HG02759 (cell line): Measurements from ENCODE around the gene SERPINI1.

Source experiments
- ATAC-seq: cut with Tn5 transposase; IDR thresholded peaks from one replicate; pipeline ENCODE4 v1.9.1; 2021; ENCODE audit warnings: mild to moderate bottlenecking, moderate library complexity; ENCODE audit not compliant: unreplicated experiment

Gene SERPINI1

GRCh38 chr3:167734498-167735232 is 856 bp upstream of the SERPINI1 start, which contains the start of gene PDCD10:
PDCD10 (minus strand) TSS chr3:167734892; CDS start chr3:167720157, 14,735 bp downstream.
- ATAC-seq, result peak; percentile 84

- ATAC-seq, result no peak
These were observed 805 bp downstream of the SERPINI1 start for GRCh38 chr3:167736264-167736787.

- ATAC-seq, result no peak
These were observed 1.5 kb downstream of the SERPINI1 start for GRCh38 chr3:167736997-167737396.

GRCh38 chr3:167738037-167738436 is 2.5 kb downstream of the SERPINI1 start:
- no peak for ATAC-seq

GRCh38 chr3:167739190-167739810 is 3.8 kb downstream of the SERPINI1 start:
- ATAC-seq, result no peak

- peak; percentile 96 for ATAC-seq
These were observed 5.6 kb downstream of the SERPINI1 start for GRCh38 chr3:167740961-167741587.

GRCh38 chr3:167742338-167742737 is 6.8 kb downstream of the SERPINI1 start:
- ATAC-seq, result no peak

- ATAC-seq, result no peak
These were observed 8.3 kb downstream of the SERPINI1 start for GRCh38 chr3:167743799-167744198.

- ATAC-seq, result no peak
These were observed 13.7 kb downstream of the SERPINI1 start for GRCh38 chr3:167749209-167749608.

GRCh38 chr3:167749728-167750127 is 14.2 kb downstream of the SERPINI1 start:
- no peak for ATAC-seq

GRCh38 chr3:167750272-167750971 is 14.9 kb downstream of the SERPINI1 start:
- peak; percentile 97 for ATAC-seq

GRCh38 chr3:167754049-167754448 is 18.5 kb downstream of the SERPINI1 start:
- peak; percentile 30 for ATAC-seq

- no peak for ATAC-seq
These were observed 25.8 kb downstream of the SERPINI1 start for GRCh38 chr3:167761302-167761701.

- ATAC-seq, result no peak
These were observed 26.8 kb downstream of the SERPINI1 start for GRCh38 chr3:167762296-167762695.

GRCh38 chr3:167772992-167773391 is 37.5 kb downstream of the SERPINI1 start:
- ATAC-seq, result peak; percentile 36

GRCh38 chr3:167773584-167773983 is 38.1 kb downstream of the SERPINI1 start:
- ATAC-seq, result peak; percentile 73

GRCh38 chr3:167776066-167776685 is 40.7 kb downstream of the SERPINI1 start:
- ATAC-seq, result no peak

- ATAC-seq, result peak; percentile 47
These were observed 41.8 kb downstream of the SERPINI1 start for GRCh38 chr3:167777356-167777755.

- no peak for ATAC-seq
These were observed 44.8 kb downstream of the SERPINI1 start for GRCh38 chr3:167780214-167780883.

- ATAC-seq, result no peak
These were observed 48.3 kb downstream of the SERPINI1 start for GRCh38 chr3:167783781-167784180.
